SU-DHL-6 (cell line): Measurements from ENCODE around the gene FAM107A.

Experiments
- CTCF ChIP-seq: fragments of 200-600 bp; sonication (generic); IDR thresholded peaks from one replicate; pipeline ENCODE4 v1.5.1; 2017; ENCODE audit warnings: antibody characterized with exemption, mild to moderate bottlenecking, low read length, moderate library complexity; ENCODE audit not compliant: insufficient read depth, poor library complexity, severe bottlenecking
- EZH2phosphoT487 ChIP-seq: fragments of 200-600 bp; sonication (generic), shearing (Covaris generic); conservative IDR thresholded peaks from 2 replicates; pipeline ENCODE4 v1.6.1; 2018; ENCODE audit warnings: mild to moderate bottlenecking, antibody characterized with exemption, low read length, moderate library complexity, mixed read lengths

- TF ChIP-seq CTCF (no peak), EZH2phosphoT487 (no peak)
These were observed 22.0 kb downstream of the FAM107A start for GRCh38 chr3:58555203-58555602.
